H1 (cell line): Measurements from ENCODE around the gene FGF12. TPM values are rescaled to one million over a fixed set of nuclear protein-coding genes. Genes with fewer than 3 reads are reported as not detected.

Experiments
- CTCF ChIA-PET: fragments of 300-600 bp; sonication (Branson Sonifier 250); formaldehyde crosslinking; loops from one replicate; lab custom pipeline; 2021; ENCODE audit not compliant: partially characterized antibody; lab: Charles Lee
- POLR2A ChIA-PET: fragments of 300-600 bp; sonication (Branson Sonifier 250); formaldehyde crosslinking; loops from one replicate; lab custom pipeline; 2021; ENCODE audit warnings: inconsistent platforms; ENCODE audit not compliant: partially characterized antibody; lab: Charles Lee
- DNase-seq, 2 experiments: peaks; one replicate each; pipeline versions ENCODE4 v3.0.0 to v3.0.0-alpha.2; 2010 to 2022; ENCODE audit warnings: low spot score in 2 of 2, low read depth in 1 of 2, mixed read lengths in 1 of 2
- FAIRE-seq: peaks from 2 replicates; lab custom pipeline; 2011; peaks lifted over from hg19 to GRCh38; lab: Jason Lieb, UNC
- H2AFZ ChIP-seq: 2 replicates; pipeline ENCODE4 v1.8.1; 2012; ENCODE audit warnings: low read length, inconsistent platforms
- H2AK5ac ChIP-seq: 2 replicates; pipeline ENCODE4 v1.6.1; 2013; ENCODE audit warnings: low read depth, low read length
- H2BK120ac ChIP-seq: replicated peaks from 2 replicates; pipeline ENCODE3; 2013; ENCODE audit warnings: low read depth, low read length, inconsistent platforms
- H2BK12ac ChIP-seq: 2 replicates; pipeline ENCODE4 v1.6.1; 2013; ENCODE audit warnings: low read depth, low read length
- H2BK15ac ChIP-seq: 2 replicates; pipeline ENCODE4 v1.6.1; 2013; ENCODE audit warnings: low read length
- H2BK20ac ChIP-seq: 2 replicates; pipeline ENCODE4 v1.6.1; 2013; ENCODE audit warnings: low read length
- H2BK5ac ChIP-seq: 2 replicates; pipeline ENCODE4 v1.6.1; 2013; ENCODE audit warnings: low read depth, low read length
- H3K14ac ChIP-seq: 2 replicates; pipeline ENCODE4 v1.6.1; 2013; ENCODE audit warnings: inconsistent platforms; ENCODE audit not compliant: insufficient read length
- H3K18ac ChIP-seq: 2 replicates; pipeline ENCODE4 v1.6.1; 2013; ENCODE audit warnings: low read length; ENCODE audit errors: extremely low read depth
- H3K23ac ChIP-seq: 2 replicates; pipeline ENCODE4 v1.6.1; 2013; ENCODE audit warnings: inconsistent platforms; ENCODE audit not compliant: insufficient read length
- H3K23me2 ChIP-seq: 2 replicates; pipeline ENCODE4 v1.6.1; 2013; ENCODE audit warnings: low read depth, low read length
- H3K27ac ChIP-seq: 2 replicates; pipeline ENCODE4 v1.6.1; 2011; ENCODE audit warnings: low read depth, low read length, inconsistent platforms
- H3K27me3 ChIP-seq, 4 experiments: replicated peaks in 1 of 4; 1 replicate in 1 of 4; 2 replicates in 3 of 4; pipeline versions ENCODE4 v1.6.1 to v1.8.1; 2011 to 2013; ENCODE audit warnings: low read length in 3 of 4, mild to moderate bottlenecking in 3 of 4, inconsistent platforms in 2 of 4, mixed read lengths in 2 of 4, moderate library complexity in 1 of 4; ENCODE audit not compliant: control insufficient read depth in 3 of 4, insufficient read depth in 3 of 4; ENCODE audit errors: extremely low read depth in 1 of 4
- H3K36me3 ChIP-seq, 4 experiments: 2 replicates each; pipeline versions ENCODE4 v1.6.1 to v1.8.1; 2011 to 2013; ENCODE audit warnings: mild to moderate bottlenecking in 4 of 4, low read length in 3 of 4, moderate library complexity in 2 of 4, control low read depth in 1 of 4, inconsistent platforms in 1 of 4; ENCODE audit not compliant: insufficient read depth in 4 of 4, control insufficient read depth in 2 of 4
- H3K4ac ChIP-seq: replicated peaks from 2 replicates; pipeline ENCODE3; 2013; ENCODE audit warnings: low read length, low read depth, mixed read lengths, inconsistent platforms; ENCODE audit not compliant: insufficient read length
- H3K4me1 ChIP-seq, 4 experiments: replicated peaks in 1 of 4; 1 replicate in 1 of 4; 2 replicates in 3 of 4; pipeline versions ENCODE4 v1.6.1 to v1.8.1; 2011 to 2013; ENCODE audit warnings: low read length in 3 of 4, inconsistent platforms in 2 of 4, mixed read lengths in 1 of 4; ENCODE audit not compliant: insufficient read depth in 4 of 4, control insufficient read depth in 3 of 4
- H3K4me2 ChIP-seq, 2 experiments: 2 replicates each; pipeline versions ENCODE4 v1.6.1 to v1.8.1; 2011 to 2013; ENCODE audit warnings: low read depth in 2 of 2, low read length in 2 of 2, control low read depth in 1 of 2, inconsistent platforms in 1 of 2, mild to moderate bottlenecking in 1 of 2; ENCODE audit not compliant: insufficient read depth in 1 of 2
- H3K4me3 ChIP-seq, 4 experiments: fragments of 200-600, 300-600 bp in 1 of 4; sonication (generic), shearing (Covaris generic), sonication (Bioruptor Twin) in 1 of 4; 2 replicates each; pipeline versions ENCODE4 v1.5.1 to v1.8.1; 2011 to 2016; ENCODE audit warnings: low read length in 4 of 4, low read depth in 3 of 4, control low read depth in 2 of 4, inconsistent platforms in 2 of 4, mild to moderate bottlenecking in 2 of 4, mixed read lengths in 1 of 4, moderate library complexity in 1 of 4; ENCODE audit not compliant: insufficient read depth in 2 of 4; ENCODE audit errors: extremely low read depth in 1 of 4
- H3K56ac ChIP-seq: replicated peaks from 2 replicates; pipeline ENCODE3; 2013; ENCODE audit warnings: low read depth, mild to moderate bottlenecking, mixed read lengths, low read length, inconsistent platforms; ENCODE audit not compliant: insufficient read length
- H3K79me1 ChIP-seq: 2 replicates; pipeline ENCODE4 v1.6.1; 2013; ENCODE audit warnings: low read depth, low read length, control low read depth
- H3K79me2 ChIP-seq, 2 experiments: 2 replicates each; pipeline versions ENCODE4 v1.6.1 to v1.8.1; 2012 to 2013; ENCODE audit warnings: low read length in 2 of 2, mild to moderate bottlenecking in 2 of 2, inconsistent platforms in 1 of 2; ENCODE audit not compliant: insufficient read depth in 2 of 2, control insufficient read depth in 1 of 2
- H3K9ac ChIP-seq, 4 experiments: replicated peaks in 1 of 4; 1 replicate in 1 of 4; 2 replicates in 3 of 4; pipeline versions ENCODE4 v1.6.1 to v1.8.1; 2011 to 2013; ENCODE audit warnings: low read depth in 3 of 4, low read length in 3 of 4, control low read depth in 2 of 4, mild to moderate bottlenecking in 2 of 4, moderate library complexity in 2 of 4, inconsistent platforms in 1 of 4; ENCODE audit errors: extremely low read depth in 1 of 4
- H3K9me3 ChIP-seq, 2 experiments: 2 replicates each; pipeline versions ENCODE4 v1.6.1 to v1.8.1; 2012 to 2013; ENCODE audit warnings: mild to moderate bottlenecking in 2 of 2, moderate library complexity in 2 of 2, control low read depth in 1 of 2, inconsistent platforms in 1 of 2, low read depth in 1 of 2, low read length in 1 of 2, mixed read lengths in 1 of 2; ENCODE audit not compliant: insufficient read depth in 2 of 2
- H4K20me1 ChIP-seq, 2 experiments: replicated peaks in 1 of 2; 2 replicates each; pipeline versions ENCODE3 to v1.8.1; 2011 to 2013; ENCODE audit warnings: inconsistent platforms in 2 of 2, low read length in 2 of 2, mild to moderate bottlenecking in 1 of 2; ENCODE audit not compliant: insufficient read depth in 2 of 2, control insufficient read depth in 1 of 2
- H4K5ac ChIP-seq: 2 replicates; pipeline ENCODE4 v1.6.1; 2013; ENCODE audit warnings: low read length, low read depth, mixed read lengths, inconsistent platforms; ENCODE audit not compliant: insufficient read length
- H4K8ac ChIP-seq: 2 replicates; pipeline ENCODE4 v1.8.0; 2013; ENCODE audit warnings: mild to moderate bottlenecking, moderate library complexity, low read length, inconsistent platforms; ENCODE audit not compliant: insufficient read depth; ENCODE audit errors: extremely low read depth
- H4K91ac ChIP-seq: replicated peaks from 2 replicates; pipeline ENCODE3; 2013; ENCODE audit warnings: low read length, mixed read lengths, inconsistent platforms; ENCODE audit not compliant: insufficient read length
- EZH2 ChIP-seq: fragments of 200-600 bp; sonication (generic); IDR thresholded peaks from 2 replicates; pipeline ENCODE4 v1.7.1; 2012; ENCODE audit warnings: low read depth, mild to moderate bottlenecking, moderate library complexity, low read length, inconsistent platforms; ENCODE audit not compliant: severe bottlenecking
- GABPA ChIP-seq: IDR thresholded peaks from 2 replicates; pipeline ENCODE4 v1.6.1; 2011; ENCODE audit warnings: mild to moderate bottlenecking, low read length, moderate library complexity, borderline replicate concordance; ENCODE audit not compliant: insufficient read depth
- WGBS, 2 experiments: shearing (Covaris generic) in 1 of 2; methylation state at CpG; one replicate each; pipeline versions ENCODE4 v1.1.6 to v1.1.7; 2013 to 2015; ENCODE audit warnings: low lambda C conversion rate in 2 of 2, mixed read lengths in 2 of 2, inconsistent platforms in 1 of 2, low coverage in 1 of 2, missing lambda C conversion rate in 1 of 2; ENCODE audit not compliant: insufficient replicate concordance in 2 of 2, insufficient coverage in 1 of 2, insufficient read length in 1 of 2; ENCODE audit errors: extremely low coverage in 1 of 2, missing lambda C conversion rate in 1 of 2; 5-methylcytosine and 5-hydroxymethylcytosine counted together
- polyA plus RNA-seq, 7 experiments: library from polyadenylated mRNA; depleted of rRNA in 3 of 7; stranded (reverse) in 5 of 7; unstranded in 2 of 7; fragments of >200 nt in 5 of 7; fragments of 200-250 nt in 2 of 7; gene quantifications; 1 replicate in 5 of 7; 2 replicates in 1 of 7; 4 replicates in 1 of 7; pipeline versions ENCODE4 v1.2.1 to v1.2.3, GENCODE V29; 2011 to 2013; ENCODE audit warnings: missing spikeins in 2 of 7, mixed read lengths in 2 of 7
- total RNA-seq: library from RNA; stranded (reverse); fragmentation: NEBNext Ultra II Directional; extraction: Animal tissue kit (Norgen Biotek cat#: 25700); gene quantifications from 2 replicates; pipeline ENCODE4 v1.2.1, GENCODE V29; 2021

FGF12 gene
- total and polyA plus RNA-seq, 2 of the 8 experiments (the other 6 are each of a cell fraction or from before 2014, with no cell fraction given) = 4.1 to 16.6 TPM

- Histone ChIP-seq H4K20me1 (no peaks in the 10 kb centered on the region), H3K4ac (no peak overlapping the region), H3K9me3 (no peaks in the 10 kb centered on the region), H3K4me1 (no peaks in the 10 kb centered on the region), H3K27me3 (no peaks in the 10 kb centered on the region), H3K23me2 (no peaks in the 10 kb centered on the region), H3K18ac (no peak overlapping the region), H2BK12ac (no peak overlapping the region), H3K14ac (no peak overlapping the region), H3K79me2 (no peaks in the 10 kb centered on the region), H3K79me1 (no peaks in the 10 kb centered on the region), H2BK5ac (no peak overlapping the region), H3K56ac (no peak overlapping the region), H3K4me2 (no peak overlapping the region), H4K5ac (no peak overlapping the region), H2BK120ac (no peak overlapping the region), H2BK20ac (no peak overlapping the region), H2BK15ac (no peak overlapping the region), H3K23ac (no peak overlapping the region), H3K4me3 (no peak overlapping the region), H2AK5ac (no peak overlapping the region), H2AFZ (no peak overlapping the region), H3K9ac (no peak overlapping the region), H3K36me3 (no peaks in the 10 kb centered on the region), H4K8ac (no peak overlapping the region), H4K91ac (no peak overlapping the region), H3K27ac (no peak overlapping the region)
- FAIRE-seq (no peak), DNase-seq (no peak)
- 90% methylated on average over 3 of the region's 3 CpGs; no CpG with 5 or more reads in 1 of the 2 experiments for WGBS, 2 experiments
- no peak for TF ChIP-seq EZH2
- TF ChIP-seq GABPA = no peak
- ChIA-PET CTCF (interaction anchor here (0.7 kb wide), 1 partner anchor 336 kb away, joined by 3 read pairs; no protein-coding TSS in a partner anchor), POLR2A (no interaction called here)
Observed at GRCh38 chr3:192578729-192579128, 148.6 kb downstream of the FGF12 start.
